Neural crest cell (in vitro differentiated cells): ENCODE results near the gene TMEM161A. TPM values are rescaled to one million over a fixed set of nuclear protein-coding genes. Genes with fewer than 3 reads are reported as not detected.
A peak's percentile ranks its signal among the peaks of the same experiment; 100 is the strongest.
"Not testable (repeated sequence)": the region's sequence is repeated elsewhere in the genome, so short reads cannot be mapped to it uniquely, and the experiment has no call there.

Experiments
- DNase-seq: peaks from one replicate; pipeline ENCODE4 v3.0.0; 2021; ENCODE audit warnings: low read depth, mixed read lengths, low spot score
- H3K27ac Mint-ChIP-seq: one replicate; pipeline ENCODE4 v1.8.0; 2021; ENCODE audit warnings: mild to moderate bottlenecking, mixed read lengths; ENCODE audit not compliant: unreplicated experiment
- H3K27me3 Mint-ChIP-seq: 2 replicates; pipeline ENCODE4 v1.8.0; 2021; ENCODE audit warnings: low read depth, mild to moderate bottlenecking, mixed read lengths
- H3K36me3 Mint-ChIP-seq: 2 replicates; pipeline ENCODE4 v1.8.0; 2021; ENCODE audit warnings: low read depth, mild to moderate bottlenecking, mixed read lengths
- H3K4me1 Mint-ChIP-seq: 2 replicates; pipeline ENCODE4 v1.8.0; 2021; ENCODE audit warnings: mixed read lengths
- H3K4me3 Mint-ChIP-seq: one replicate; pipeline ENCODE4 v1.8.0; 2021; ENCODE audit warnings: mild to moderate bottlenecking, mixed read lengths
- H3K9me3 Mint-ChIP-seq: 2 replicates; pipeline ENCODE4 v1.8.0; 2021; ENCODE audit warnings: mixed read lengths
- CTCF ChIP-seq: fragments of 200-600 bp; sonication (generic); conservative IDR thresholded peaks from 2 replicates; pipeline ENCODE4 v1.5.0; 2021; ENCODE audit warnings: antibody characterized with exemption, mild to moderate bottlenecking
- total RNA-seq: library from RNA; stranded (reverse); gene quantifications from 2 replicates; pipeline ENCODE4 v1.2.1, GENCODE V29; 2021

TMEM161A gene
- total RNA-seq, 1 donor from 2014 or later, result 44.8 TPM

- Mint-ChIP-seq H3K9me3 (no peaks in the 10 kb centered on the region), H3K36me3 (peaks cover 3% of the 10 kb centered on the region), H3K27ac (no peak overlapping the region), H3K4me1 (peaks cover 3% of the 10 kb centered on the region), H3K27me3 (no peaks in the 10 kb centered on the region), H3K4me3 (no peak overlapping the region)
- DNase-seq, result no peak
- TF ChIP-seq CTCF, result no peak
These were observed 41.5 kb upstream of the TMEM161A start for GRCh38 chr19:19179548-19180441.

- Mint-ChIP-seq H3K9me3 (no peaks in the 10 kb centered on the region), H3K27me3 (no peaks in the 10 kb centered on the region), H3K4me3 (no peak overlapping the region), H3K4me1 (peaks cover 4% of the 10 kb centered on the region), H3K27ac (no peak overlapping the region), H3K36me3 (peaks cover 3% of the 10 kb centered on the region)
- DNase-seq, result no peak
- no peak for TF ChIP-seq CTCF
These were observed 38.7 kb upstream of the TMEM161A start for GRCh38 chr19:19176950-19177349.

GRCh38 chr19:19173243-19173642 is 35.0 kb upstream of the TMEM161A start:
- H3K27ac Mint-ChIP-seq, H3K4me3 Mint-ChIP-seq, DNase-seq, H3K36me3 Mint-ChIP-seq, H3K9me3 Mint-ChIP-seq: not testable (repeated sequence)
- Mint-ChIP-seq H3K27me3 (peaks cover 22% of the 10 kb centered on the region), H3K4me1 (peaks cover 20% of the 10 kb centered on the region)

GRCh38 chr19:19171821-19172532 is 33.7 kb upstream of the TMEM161A start:
- no peak for DNase-seq
- Mint-ChIP-seq H3K27ac (no peak overlapping the region), H3K36me3 (no peaks in the 10 kb centered on the region), H3K4me1 (peaks cover 20% of the 10 kb centered on the region), H3K9me3 (no peaks in the 10 kb centered on the region), H3K27me3 (peaks cover 22% of the 10 kb centered on the region), H3K4me3 (no peak overlapping the region)
- TF ChIP-seq CTCF, result no peak

GRCh38 chr19:19170873-19171672 is 32.8 kb upstream of the TMEM161A start:
- H3K4me3 Mint-ChIP-seq, result peak overlapping the region; percentile 62
- no peak overlapping the region for H3K27ac Mint-ChIP-seq
- H3K27me3 Mint-ChIP-seq, result peaks cover 22% of the 10 kb centered on the region

More at GRCh38 chr19:19170873-19171672, 32.8 kb upstream of the TMEM161A start:
- DNase-seq, result no peak
- H3K4me1 Mint-ChIP-seq, result peaks cover 20% of the 10 kb centered on the region
- no peaks in the 10 kb centered on the region for H3K36me3 Mint-ChIP-seq
- no peak for TF ChIP-seq CTCF
- no peaks in the 10 kb centered on the region for H3K9me3 Mint-ChIP-seq
